Measurements from ENCODE around the gene RMP24.
"Not testable (repeated sequence)": the region's sequence is repeated elsewhere in the genome, so short reads cannot be mapped to it uniquely, and the experiment has no call there.

The RMP24 gene

GRCh38 chr18:36017232-36017631, 44.8 kb downstream of the RMP24 start:
- DNase-seq = no peak
- CTCF ChIA-PET = interaction anchor here (0.6 to 7.0 kb wide), 21 partner anchors 11 to 794 kb away, joined by 3 to 136 read pairs (median 5); partner anchors contain the start of gene SLC39A6
- Mint-ChIP-seq H3K9me3 (no peaks in the 10 kb centered on the region), H3K27ac (no peak overlapping the region), H3K4me3 (no peak overlapping the region), H3K27me3 (no peaks in the 10 kb centered on the region), H3K36me3 (ENCODE audit: low read depth) (no peaks in the 10 kb centered on the region), H3K4me1 (peaks cover 26% of the 10 kb centered on the region)
- intact Hi-C loops (cut with micrococcal nuclease) = loop anchor here (1.0 to 5.0 kb wide), 7 partner anchors 50 to 792 kb away; partner anchors contain the start of genes ELP2, RPRD1A and SLC39A6
- POLR2A ChIA-PET = interaction anchor here (1.1 kb wide), 2 partner anchors 111 to 267 kb away, joined by 5 to 6 read pairs; partner anchors contain the start of gene SLC39A6
- TF ChIP-seq, protein P1, sequence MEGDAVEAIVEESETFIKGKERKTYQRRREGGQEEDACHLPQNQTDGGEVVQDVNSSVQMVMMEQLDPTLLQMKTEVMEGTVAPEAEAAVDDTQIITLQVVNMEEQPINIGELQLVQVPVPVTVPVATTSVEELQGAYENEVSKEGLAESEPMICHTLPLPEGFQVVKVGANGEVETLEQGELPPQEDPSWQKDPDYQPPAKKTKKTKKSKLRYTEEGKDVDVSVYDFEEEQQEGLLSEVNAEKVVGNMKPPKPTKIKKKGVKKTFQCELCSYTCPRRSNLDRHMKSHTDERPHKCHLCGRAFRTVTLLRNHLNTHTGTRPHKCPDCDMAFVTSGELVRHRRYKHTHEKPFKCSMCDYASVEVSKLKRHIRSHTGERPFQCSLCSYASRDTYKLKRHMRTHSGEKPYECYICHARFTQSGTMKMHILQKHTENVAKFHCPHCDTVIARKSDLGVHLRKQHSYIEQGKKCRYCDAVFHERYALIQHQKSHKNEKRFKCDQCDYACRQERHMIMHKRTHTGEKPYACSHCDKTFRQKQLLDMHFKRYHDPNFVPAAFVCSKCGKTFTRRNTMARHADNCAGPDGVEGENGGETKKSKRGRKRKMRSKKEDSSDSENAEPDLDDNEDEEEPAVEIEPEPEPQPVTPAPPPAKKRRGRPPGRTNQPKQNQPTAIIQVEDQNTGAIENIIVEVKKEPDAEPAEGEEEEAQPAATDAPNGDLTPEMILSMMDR (IDR thresholded peaks at IDR 0.05) = no peak
- no peak for ATAC-seq (ENCODE audit: low read depth)

DNA sequence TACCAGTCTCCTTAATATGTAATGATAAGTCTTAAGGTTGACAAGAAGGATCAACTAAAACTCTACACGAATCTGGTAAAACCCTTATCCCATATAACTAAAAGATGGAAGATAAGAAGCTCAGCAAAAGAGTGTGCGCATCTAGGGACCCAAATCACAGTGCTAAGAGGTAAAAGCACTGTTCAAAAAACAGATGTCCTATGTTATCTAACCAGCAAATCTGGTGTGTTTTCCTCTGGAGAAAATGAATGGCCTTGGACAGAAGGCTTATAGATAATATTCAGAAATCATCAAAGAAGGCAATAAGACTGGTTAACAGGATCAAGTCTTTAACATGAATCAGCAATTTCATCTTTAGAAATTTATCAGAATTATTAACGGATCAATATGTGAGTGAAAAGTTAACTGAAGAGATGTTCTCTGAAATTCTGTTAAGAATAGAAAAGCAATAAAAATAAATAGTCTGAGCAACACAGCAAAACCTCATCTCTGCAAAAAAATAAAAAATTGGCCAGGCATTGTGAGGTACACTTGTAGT, 47.8 kb downstream of the RMP24 start:
- TF ChIP-seq, protein P1 (IDR thresholded peaks at IDR 0.05) = no peak
- Mint-ChIP-seq H3K9me3 (no peaks in the 10 kb centered on the region), H3K4me1 (peaks cover 21% of the 10 kb centered on the region), H3K36me3 (ENCODE audit: low read depth) (peaks cover 14% of the 10 kb centered on the region), H3K27ac (no peak overlapping the region), H3K27me3 (no peaks in the 10 kb centered on the region), H3K4me3 (no peak overlapping the region)
- POLR2A ChIA-PET = no interaction called here
- DNase-seq (no peak), ATAC-seq (ENCODE audit: low read depth) (no peak)
- CTCF ChIA-PET = interaction anchor here (7.0 kb wide), 1 partner anchor 264 kb away, joined by 136 read pairs; no protein-coding TSS in a partner anchor
- intact Hi-C loops (cut with micrococcal nuclease) = no loop called here

DNA sequence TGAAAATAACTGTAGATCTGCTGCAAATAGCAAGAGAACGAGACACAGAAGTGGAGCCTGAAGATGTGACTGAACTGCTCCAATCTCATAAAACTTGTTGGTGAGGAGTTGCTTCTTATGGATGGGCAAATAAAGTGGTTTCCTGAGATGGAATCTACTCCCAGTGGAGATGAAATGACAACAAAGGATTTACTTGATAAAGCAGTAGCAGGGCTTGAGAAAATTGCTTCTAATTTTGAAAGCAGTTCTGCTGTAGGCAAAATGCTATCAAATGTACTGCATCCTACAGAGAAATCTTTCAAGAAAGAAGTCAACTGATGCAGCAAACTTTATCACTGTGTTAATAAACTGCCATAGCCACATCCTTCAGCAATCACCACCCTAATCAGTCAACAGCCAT, 50.9 kb downstream of the RMP24 start:
- TF ChIP-seq, protein P1 (IDR thresholded peaks at IDR 0.05) = no peak
- ATAC-seq (ENCODE audit: low read depth) = no peak
- Mint-ChIP-seq H3K4me1 (no peaks in the 10 kb centered on the region), H3K36me3 (ENCODE audit: low read depth) (peaks cover 34% of the 10 kb centered on the region), H3K27me3 (no peaks in the 10 kb centered on the region), H3K9me3 (no peaks in the 10 kb centered on the region), H3K4me3 (no peak overlapping the region), H3K27ac (no peak overlapping the region)
- no peak for DNase-seq
- intact Hi-C loops (cut with micrococcal nuclease) = no loop called here
- POLR2A ChIA-PET = no interaction called here
- CTCF ChIA-PET = interaction anchor here (7.0 kb wide), 1 partner anchor 260 kb away, joined by 136 read pairs; no protein-coding TSS in a partner anchor

DNA sequence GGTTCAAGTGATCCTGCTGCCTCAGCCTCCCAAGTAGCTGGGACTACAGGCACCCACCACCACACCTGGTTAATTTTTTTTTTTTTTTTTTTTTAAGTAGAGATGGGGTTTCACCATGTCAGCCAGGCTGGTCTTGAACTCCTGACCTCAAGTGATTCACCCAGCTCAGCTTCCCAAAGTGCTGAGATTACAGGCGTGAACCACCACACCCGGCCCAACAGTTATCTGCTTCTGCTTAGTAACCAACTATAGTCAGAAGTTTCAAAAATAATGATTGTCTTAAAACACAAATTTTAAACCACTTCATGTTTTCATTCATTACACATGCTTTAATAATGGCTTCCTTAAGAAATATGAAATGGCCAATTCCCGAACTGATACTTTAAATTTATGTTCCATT, 51.8 kb downstream of the RMP24 start:
- ATAC-seq (ENCODE audit: low read depth); DNase-seq; H3K27me3 Mint-ChIP-seq; H3K27ac Mint-ChIP-seq; intact Hi-C loops (cut with micrococcal nuclease); H3K4me1 Mint-ChIP-seq; H3K4me3 Mint-ChIP-seq; H3K9me3 Mint-ChIP-seq: not testable (repeated sequence)
- ChIA-PET CTCF (interaction anchor here (0.7 kb wide), 1 partner anchor 810 kb away, joined by 3 read pairs; no protein-coding TSS in a partner anchor), POLR2A (interaction anchor here (1.1 kb wide), 1 partner anchor 105 kb away, joined by 5 read pairs; the partner anchor contains the start of gene SLC39A6)
- peaks cover 43% of the 10 kb centered on the region for H3K36me3 Mint-ChIP-seq (ENCODE audit: low read depth)

GRCh38 chr18:36025025-36025424, 52.5 kb downstream of the RMP24 start:
- POLR2A ChIA-PET = no interaction called here

More at GRCh38 chr18:36025025-36025424, 52.5 kb downstream of the RMP24 start:
- Mint-ChIP-seq H3K9me3 (no peaks in the 10 kb centered on the region), H3K27ac (no peak overlapping the region), H3K36me3 (ENCODE audit: low read depth) (peaks cover 46% of the 10 kb centered on the region), H3K4me1 (no peaks in the 10 kb centered on the region), H3K4me3 (no peak overlapping the region), H3K27me3 (no peaks in the 10 kb centered on the region)
- TF ChIP-seq, protein P1 (IDR thresholded peaks at IDR 0.05) = no peak
- DNase-seq (no peak), ATAC-seq (ENCODE audit: low read depth) (no peak)
- intact Hi-C loops (cut with micrococcal nuclease) = no loop called here
- CTCF ChIA-PET = no interaction called here

All from activated B cell treated with CpG ODN at 0.5 μM for 24 hours (primary cell).